CD14-positive monocyte (primary cell): ENCODE measurements around the gene TRAPPC12. TPM values are rescaled to one million over a fixed set of nuclear protein-coding genes. Genes with fewer than 3 reads are reported as not detected.

ENCODE experiments used
- DNase-seq, 3 donors: peaks; one replicate each; pipeline ENCODE4 v3.0.0-alpha.2; 2011 to 2022
- H2AFZ ChIP-seq: 2 replicates; pipeline ENCODE4 v1.6.0; 2012; ENCODE audit warnings: mild to moderate bottlenecking, low read depth, low read length, inconsistent platforms; ENCODE audit not compliant: insufficient read depth, poor library complexity, severe bottlenecking
- H3K27ac ChIP-seq, 2 donors: 1 replicate in 1 of 2; 2 replicates in 1 of 2; pipeline ENCODE4 v1.5.1; 2012 to 2013; ENCODE audit warnings: low read length in 2 of 2, control low read depth in 1 of 2, inconsistent platforms in 1 of 2, low read depth in 1 of 2, mild to moderate bottlenecking in 1 of 2
- H3K27me3 ChIP-seq, 2 donors: one replicate each; pipeline versions ENCODE4 v1.6.0 to v1.6.1; 2011 to 2013; ENCODE audit warnings: low read length in 2 of 2; ENCODE audit not compliant: control insufficient read depth in 2 of 2, insufficient read depth in 2 of 2
- H3K36me3 ChIP-seq, 2 donors: replicated peaks in 1 of 2; 1 replicate in 1 of 2; 2 replicates in 1 of 2; pipeline versions ENCODE4 v1.5.1 to v1.6.1; 2012 to 2013; ENCODE audit warnings: low read length in 2 of 2, control low read depth in 1 of 2, inconsistent platforms in 1 of 2, mild to moderate bottlenecking in 1 of 2; ENCODE audit not compliant: insufficient read depth in 2 of 2, control insufficient read depth in 1 of 2
- H3K4me1 ChIP-seq, 2 donors: 1 replicate in 1 of 2; 2 replicates in 1 of 2; pipeline versions ENCODE4 v1.5.1 to v1.6.1; 2012 to 2013; ENCODE audit warnings: low read length in 2 of 2, control low read depth in 1 of 2, inconsistent platforms in 1 of 2, mild to moderate bottlenecking in 1 of 2, moderate library complexity in 1 of 2; ENCODE audit not compliant: insufficient read depth in 2 of 2, control insufficient read depth in 1 of 2
- H3K4me2 ChIP-seq: replicated peaks from 2 replicates; pipeline ENCODE3; 2012; ENCODE audit warnings: low read length, moderate library complexity, mild to moderate bottlenecking; ENCODE audit not compliant: poor library complexity, severe bottlenecking; ENCODE audit errors: extremely low read depth
- H3K4me3 ChIP-seq, 3 experiments: fragments of 200-600 bp in 1 of 3; sonication (generic) in 1 of 3; replicated peaks in 1 of 3; 1 replicate in 2 of 3; 2 replicates in 1 of 3; pipeline ENCODE4 v1.5.1; 2011 to 2013; ENCODE audit warnings: low read length in 3 of 3, mild to moderate bottlenecking in 3 of 3, control low read depth in 2 of 3, low read depth in 2 of 3, inconsistent platforms in 1 of 3, moderate library complexity in 1 of 3
- H3K79me2 ChIP-seq: 2 replicates; pipeline ENCODE4 v1.6.0; 2012; ENCODE audit warnings: mild to moderate bottlenecking, control low read depth, inconsistent platforms, low read length, moderate library complexity; ENCODE audit not compliant: insufficient read depth
- H3K9ac ChIP-seq: 2 replicates; pipeline ENCODE4 v1.6.0; 2017; ENCODE audit warnings: low read length, mild to moderate bottlenecking; ENCODE audit not compliant: insufficient read depth, poor library complexity, severe bottlenecking
- H3K9me3 ChIP-seq, 2 donors: replicated peaks in 1 of 2; 1 replicate in 1 of 2; 2 replicates in 1 of 2; pipeline versions ENCODE4 v1.5.1 to v1.6.1; 2012 to 2013; ENCODE audit warnings: low read length in 2 of 2, control low read depth in 1 of 2; ENCODE audit not compliant: control insufficient read depth in 1 of 2, insufficient read depth in 1 of 2
- H4K20me1 ChIP-seq: 2 replicates; pipeline ENCODE4 v1.6.0; 2012; ENCODE audit warnings: mild to moderate bottlenecking, low read length, control low read depth, moderate library complexity; ENCODE audit not compliant: insufficient read depth
- H3K27ac Mint-ChIP-seq, 7 donors: one replicate each; pipeline ENCODE4 v1.8.0; 2020; ENCODE audit warnings: mild to moderate bottlenecking in 7 of 7, mixed read lengths in 7 of 7, moderate library complexity in 6 of 7, inconsistent platforms in 2 of 7
- H3K27me3 Mint-ChIP-seq, 3 donors: one replicate each; pipeline ENCODE4 v1.8.0; 2021 to 2022; ENCODE audit warnings: low read depth in 3 of 3, mild to moderate bottlenecking in 3 of 3, mixed read lengths in 3 of 3, moderate library complexity in 3 of 3, inconsistent platforms in 1 of 3
- H3K36me3 Mint-ChIP-seq, 2 donors: one replicate each; pipeline ENCODE4 v1.8.0; 2020; ENCODE audit warnings: mixed read lengths in 2 of 2, inconsistent platforms in 1 of 2, mild to moderate bottlenecking in 1 of 2
- H3K4me1 Mint-ChIP-seq: one replicate; pipeline ENCODE4 v1.8.0; 2020; ENCODE audit warnings: mild to moderate bottlenecking, mixed read lengths
- H3K4me3 Mint-ChIP-seq, 2 donors: one replicate each; pipeline ENCODE4 v1.8.0; 2020; ENCODE audit warnings: mild to moderate bottlenecking in 2 of 2, mixed read lengths in 2 of 2, moderate library complexity in 1 of 2
- H3K9me3 Mint-ChIP-seq, 7 donors: one replicate each; pipeline ENCODE4 v1.8.0; 2020 to 2022; ENCODE audit warnings: mixed read lengths in 7 of 7, mild to moderate bottlenecking in 6 of 7, moderate library complexity in 6 of 7, inconsistent platforms in 2 of 7
- CTCF ChIP-seq: fragments of 200-600 bp; IDR thresholded peaks from one replicate; pipeline ENCODE4 v1.8.0; 2022; ENCODE audit warnings: antibody characterized with exemption, mild to moderate bottlenecking
- whole genome bisulfite sequencing: methylation state at CpG from one replicate; pipeline ENCODE4 v1.1.5; 2013; ENCODE audit warnings: missing lambda C conversion rate; ENCODE audit not compliant: insufficient coverage; 5-methylcytosine and 5-hydroxymethylcytosine counted together
- intact Hi-C, 2 donors: fragments of 100-400 bp; cut with micrococcal nuclease; formaldehyde crosslinking; loops; one replicate each; pipeline versions ENCODE4 v1.15.0 to v1.15.1; 2023
- polyA plus RNA-seq, 3 donors: library from polyadenylated mRNA; depleted of rRNA in 1 of 3; unstranded in 2 of 3; stranded (reverse) in 1 of 3; fragments of 300-500 nt in 2 of 3; fragments of >200 nt in 1 of 3; fragmentation: Illumina TruSeq in 2 of 3; gene quantifications; 1 replicate in 2 of 3; 2 replicates in 1 of 3; pipeline ENCODE4 v1.2.3, GENCODE V29; 2012 to 2021

TRAPPC12 gene
- polyA plus RNA-seq, 3 donors: 26.6 to 72.1 (median 44.7) TPM

- Histone ChIP-seq H3K36me3 (peaks cover 22 to 50% of the 10 kb centered on the region in 2 donors), H3K27me3 (no peaks in the 10 kb centered on the region), H3K4me3 (no peak overlapping the region), H4K20me1 (no peaks in the 10 kb centered on the region), H3K27ac (no peak overlapping the region), H3K9me3 (peaks cover 5 to 23% of the 10 kb centered on the region in 2 donors), H3K79me2 (no peaks in the 10 kb centered on the region), H3K9ac (no peak overlapping the region), H3K4me1 (no peaks in the 10 kb centered on the region), H2AFZ (no peak overlapping the region), H3K4me2 (no peak overlapping the region)
- TF ChIP-seq CTCF: no peak
- Mint-ChIP-seq H3K4me3 (no peak overlapping the region), H3K4me1 (no peaks in the 10 kb centered on the region), H3K36me3 (peaks cover 54 to 60% of the 10 kb centered on the region in 2 donors), H3K9me3 (peaks cover 4 to 24% (median 15%) of the 10 kb centered on the region in 7 donors), H3K27me3 (peaks cover 0 to 1% (median 0%) of the 10 kb centered on the region in 3 donors), H3K27ac (no peak overlapping the region)
- WGBS: 95% methylated on average over 5 of the region's 10 CpGs
- DNase-seq: no peak
- intact Hi-C loops: no loop called here
Measured at GRCh38 chr2:3338340-3338739, 41.2 kb upstream of the TRAPPC12 start.

- H4K20me1 ChIP-seq: no peaks in the 10 kb centered on the region
- DNase-seq: no peak
- Mint-ChIP-seq H3K27me3 (peaks cover 0 to 1% (median 0%) of the 10 kb centered on the region in 3 donors), H3K4me3 (no peak overlapping the region), H3K27ac (no peak overlapping the region), H3K9me3 (peaks cover 4 to 24% (median 15%) of the 10 kb centered on the region in 7 donors), H3K36me3 (peaks cover 39 to 48% of the 10 kb centered on the region in 2 donors), H3K4me1 (no peaks in the 10 kb centered on the region)
- peaks cover 18 to 32% of the 10 kb centered on the region in 2 donors for H3K36me3 ChIP-seq
- no peak overlapping the region for H2AFZ ChIP-seq
- no peaks in the 10 kb centered on the region for H3K4me1 ChIP-seq
- H3K27ac ChIP-seq: no peak overlapping the region
- 98% methylated on average over 8 of the region's 10 CpGs for WGBS
- no peak overlapping the region for H3K4me3 ChIP-seq
- H3K9ac ChIP-seq: no peak overlapping the region
- H3K79me2 ChIP-seq: no peaks in the 10 kb centered on the region
- no peak for TF ChIP-seq CTCF
- H3K4me2 ChIP-seq: no peak overlapping the region
- no peaks in the 10 kb centered on the region for H3K27me3 ChIP-seq
- intact Hi-C loops: no loop called here
- H3K9me3 ChIP-seq: peaks cover 5 to 23% of the 10 kb centered on the region in 2 donors
Measured at GRCh38 chr2:3340144-3340543, 39.4 kb upstream of the TRAPPC12 start.
